ENCODE results near the gene ADARB2. TPM values are rescaled to one million over a fixed set of nuclear protein-coding genes. Genes with fewer than 3 reads are reported as not detected.

The ADARB2 gene
- total and polyA plus RNA-seq, 2 donors (not counting 1 experiment from before 2014, with no cell fraction given), result not detected

GRCh38 chr10:1418031-1418550 is 319.2 kb downstream of the ADARB2 start:
- Histone ChIP-seq H3K4me3 (replicated peaks in 1 of 4; ENCODE audit: control extremely low read depth in 1 of 4, insufficient read depth in 1 of 4, low read depth in 3 of 4, low read length in 4 of 4) (no peak overlapping the region), H3K4me1 (ENCODE audit: control insufficient read depth, extremely low read depth, insufficient read depth, low read length) (no peaks in the 10 kb centered on the region), H3K9ac (ENCODE audit: insufficient read depth, low read length) (no peak overlapping the region), H3K27me3 (ENCODE audit: control insufficient read depth, insufficient read depth, low read length) (no peaks in the 10 kb centered on the region), H3K27ac (ENCODE audit: insufficient read depth, low read length) (no peak overlapping the region), H3K36me3 (ENCODE audit: control insufficient read depth, insufficient read depth, low read length) (no peaks in the 10 kb centered on the region), H3K9me3 (ENCODE audit: control insufficient read depth, insufficient read depth, low read depth, low read length) (no peaks in the 10 kb centered on the region), H4K20me1 (ENCODE audit: control insufficient read depth, extremely low read depth, insufficient read depth, low read length) (no peaks in the 10 kb centered on the region), H3K79me2 (ENCODE audit: control insufficient read depth, insufficient read depth, low read length) (no peaks in the 10 kb centered on the region), H3K4me2 (ENCODE audit: extremely low read depth, insufficient read depth, low read length) (no peak overlapping the region), H2AFZ (ENCODE audit: low read length) (no peak overlapping the region)
- no peak for DNase-seq (ENCODE audit: low read depth in 2 of 2)
- no peak for TF ChIP-seq EZH2 (IDR thresholded peaks at IDR 0.05; ENCODE audit: low read length, missing control alignments)
- TF ChIP-seq CTCF (conservative IDR thresholded peaks at IDR 0.05 in 1 of 2, IDR thresholded peaks at IDR 0.05 in 1 of 2; ENCODE audit: low read depth in 1 of 2, low read length in 2 of 2), result no peak

GRCh38 chr10:1417574-1417973 is 319.8 kb downstream of the ADARB2 start:
- no peaks in the 10 kb centered on the region for H3K9me3 ChIP-seq (ENCODE audit: control insufficient read depth, insufficient read depth, low read depth, low read length)
- no peaks in the 10 kb centered on the region for H3K36me3 ChIP-seq (ENCODE audit: control insufficient read depth, insufficient read depth, low read length)
- H3K79me2 ChIP-seq (ENCODE audit: control insufficient read depth, insufficient read depth, low read length), result no peaks in the 10 kb centered on the region
- no peak for DNase-seq (ENCODE audit: low read depth in 2 of 2)
- H4K20me1 ChIP-seq (ENCODE audit: control insufficient read depth, extremely low read depth, insufficient read depth, low read length), result no peaks in the 10 kb centered on the region
- TF ChIP-seq EZH2 (IDR thresholded peaks at IDR 0.05; ENCODE audit: low read length, missing control alignments), result no peak
- H3K4me3 ChIP-seq (replicated peaks in 1 of 4; ENCODE audit: control extremely low read depth in 1 of 4, insufficient read depth in 1 of 4, low read depth in 3 of 4, low read length in 4 of 4), result no peak overlapping the region
- H3K4me1 ChIP-seq (ENCODE audit: control insufficient read depth, extremely low read depth, insufficient read depth, low read length), result no peaks in the 10 kb centered on the region
- H2AFZ ChIP-seq (ENCODE audit: low read length), result no peak overlapping the region
- H3K27me3 ChIP-seq (ENCODE audit: control insufficient read depth, insufficient read depth, low read length), result no peaks in the 10 kb centered on the region
- no peak overlapping the region for H3K9ac ChIP-seq (ENCODE audit: insufficient read depth, low read length)
- H3K4me2 ChIP-seq (ENCODE audit: extremely low read depth, insufficient read depth, low read length), result no peak overlapping the region
- H3K27ac ChIP-seq (ENCODE audit: insufficient read depth, low read length), result no peak overlapping the region

GRCh38 chr10:1416456-1417037 is 320.8 kb downstream of the ADARB2 start:
- no peaks in the 10 kb centered on the region for H3K27me3 ChIP-seq (ENCODE audit: control insufficient read depth, insufficient read depth, low read length)
- H3K36me3 ChIP-seq (ENCODE audit: control insufficient read depth, insufficient read depth, low read length), result no peaks in the 10 kb centered on the region
- no peaks in the 10 kb centered on the region for H3K79me2 ChIP-seq (ENCODE audit: control insufficient read depth, insufficient read depth, low read length)
- no peak overlapping the region for H3K4me3 ChIP-seq (replicated peaks in 1 of 4; ENCODE audit: control extremely low read depth in 1 of 4, insufficient read depth in 1 of 4, low read depth in 3 of 4, low read length in 4 of 4)
- DNase-seq (ENCODE audit: low read depth in 2 of 2), result no peak
- no peak overlapping the region for H2AFZ ChIP-seq (ENCODE audit: low read length)
- H3K4me1 ChIP-seq (ENCODE audit: control insufficient read depth, extremely low read depth, insufficient read depth, low read length), result no peaks in the 10 kb centered on the region
- no peak overlapping the region for H3K4me2 ChIP-seq (ENCODE audit: extremely low read depth, insufficient read depth, low read length)
- no peaks in the 10 kb centered on the region for H4K20me1 ChIP-seq (ENCODE audit: control insufficient read depth, extremely low read depth, insufficient read depth, low read length)
- H3K9ac ChIP-seq (ENCODE audit: insufficient read depth, low read length), result no peak overlapping the region
- H3K9me3 ChIP-seq (ENCODE audit: control insufficient read depth, insufficient read depth, low read depth, low read length), result no peaks in the 10 kb centered on the region
- TF ChIP-seq EZH2 (IDR thresholded peaks at IDR 0.05; ENCODE audit: low read length, missing control alignments), result no peak
- no peak for TF ChIP-seq CTCF (conservative IDR thresholded peaks at IDR 0.05 in 1 of 2, IDR thresholded peaks at IDR 0.05 in 1 of 2; ENCODE audit: low read depth in 1 of 2, low read length in 2 of 2)
- H3K27ac ChIP-seq (ENCODE audit: insufficient read depth, low read length), result no peak overlapping the region
